NCI-H2107 treated with DMSO at 0.1 percent for 48 hours (cell line): ENCODE data around the gene ARHGDIG.

Source experiments
- DNase-seq: peaks from one replicate; lab custom pipeline; 2025; ENCODE audit not compliant: unreplicated experiment; lab: John Stamatoyannopoulos, UW

ARHGDIG gene

DNA sequence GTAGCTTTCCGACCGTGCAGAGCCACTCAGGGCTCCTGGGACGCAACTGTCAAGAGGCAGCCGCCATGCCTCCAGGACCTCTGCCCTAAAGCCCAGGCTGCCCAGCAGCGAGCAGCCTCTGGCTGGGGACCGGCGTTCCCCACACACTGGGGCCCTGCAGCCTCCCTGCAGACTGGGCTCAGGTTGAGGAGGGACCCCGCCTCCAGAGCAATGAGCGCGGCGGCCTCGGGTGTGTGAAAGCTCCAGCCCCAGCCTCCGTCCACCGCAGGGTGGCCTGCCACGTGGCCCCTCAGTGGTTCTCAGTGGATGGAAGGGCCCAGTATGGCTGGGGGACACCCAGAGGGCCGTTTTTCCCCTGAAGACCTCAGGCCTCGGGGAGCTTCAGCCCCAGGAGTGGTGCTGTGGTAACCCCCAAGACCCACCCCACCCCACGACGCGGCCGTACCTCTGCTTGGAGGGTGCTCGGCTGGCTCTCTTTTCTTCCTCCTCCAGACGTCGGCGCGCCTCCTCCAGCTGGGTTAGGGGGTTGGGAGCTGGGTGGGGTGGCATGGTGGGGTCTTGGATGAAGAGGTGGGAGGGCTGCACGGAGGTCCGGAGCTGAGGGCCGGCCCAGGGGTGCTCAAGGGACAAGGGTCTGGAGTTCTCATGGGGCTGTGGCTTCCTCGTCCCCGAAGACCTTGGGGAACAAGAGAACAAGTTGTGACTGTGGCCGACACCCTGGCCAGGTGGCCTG lies 12.8 kb downstream of the ARHGDIG start:
- DNase-seq: no peak

DNA sequence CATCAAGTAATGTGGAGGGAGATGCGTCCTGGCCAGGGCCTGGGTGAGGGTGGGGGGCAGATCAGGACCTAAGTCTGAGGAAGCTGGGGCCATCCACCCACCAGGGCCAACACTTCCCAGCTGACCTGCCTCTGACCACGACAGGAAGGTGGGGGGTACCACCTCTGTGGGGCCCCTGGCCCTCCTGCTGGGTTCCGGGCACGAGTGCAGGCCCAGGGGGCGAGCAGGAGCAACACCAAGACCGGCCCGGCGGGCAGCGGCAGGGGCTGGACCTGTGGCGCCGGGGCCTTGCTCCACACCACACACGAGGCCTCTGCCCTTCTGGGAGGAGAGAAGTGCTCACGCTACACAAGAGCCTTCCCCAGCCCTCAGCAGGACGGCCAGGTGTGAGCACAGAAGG lies 15.9 kb downstream of the ARHGDIG start:
- DNase-seq: no peak

DNA sequence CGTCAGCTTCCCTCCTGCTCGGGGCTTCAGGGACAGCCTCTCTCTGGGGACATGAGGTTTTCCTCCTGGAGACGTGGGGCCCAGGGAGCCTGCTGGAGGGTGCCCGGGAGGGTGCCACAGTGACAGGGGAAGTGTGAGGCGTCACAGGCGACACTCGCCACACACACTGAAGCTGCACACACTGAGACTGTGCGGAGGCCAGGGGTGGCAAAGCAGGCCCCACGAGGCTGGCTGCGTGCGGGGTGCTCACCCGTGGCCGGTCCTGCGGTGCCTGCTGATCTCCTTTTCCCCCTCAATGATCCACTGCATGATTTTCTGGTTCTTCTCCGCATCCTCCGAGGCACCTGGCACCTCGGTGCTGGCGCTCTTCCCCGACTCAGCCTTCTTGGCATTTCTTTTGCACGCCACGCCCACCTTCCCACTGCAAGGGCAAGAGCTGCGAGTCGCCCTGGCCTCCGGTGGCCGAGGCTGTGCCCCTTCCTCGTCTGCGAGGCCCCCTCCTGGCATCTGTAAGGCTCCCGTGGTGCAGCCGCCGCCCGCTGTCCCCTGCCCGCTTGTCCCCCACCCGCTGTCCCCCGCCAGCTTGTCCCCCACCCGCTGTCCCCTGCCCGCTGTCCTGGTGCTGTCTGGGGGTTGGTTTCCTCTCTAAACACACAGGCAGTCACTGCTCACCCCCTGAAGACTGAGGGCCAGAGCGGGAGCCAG lies 16.6 kb downstream of the ARHGDIG start:
- DNase-seq: no peak

DNA sequence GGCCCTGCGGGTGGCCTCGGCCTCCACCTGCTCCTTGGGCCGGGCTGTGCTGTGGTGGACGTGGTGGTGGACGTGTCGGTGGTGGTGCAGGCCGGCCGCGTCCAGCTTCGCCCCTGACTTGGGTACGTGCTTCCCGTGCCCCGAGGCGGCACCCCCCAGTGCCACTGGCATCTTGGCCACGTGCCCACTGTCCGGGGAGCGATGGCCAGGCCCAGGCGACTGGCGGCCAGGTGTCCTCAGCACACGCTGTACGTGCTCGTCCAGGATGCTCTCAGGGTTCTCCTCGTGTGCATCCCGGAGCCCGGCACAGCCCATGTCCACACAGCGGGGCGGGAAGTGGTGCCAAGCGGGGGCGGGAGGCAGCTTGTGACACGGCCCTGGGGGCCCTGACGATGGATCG lies 17.4 kb downstream of the ARHGDIG start:
- no peak for DNase-seq

DNA sequence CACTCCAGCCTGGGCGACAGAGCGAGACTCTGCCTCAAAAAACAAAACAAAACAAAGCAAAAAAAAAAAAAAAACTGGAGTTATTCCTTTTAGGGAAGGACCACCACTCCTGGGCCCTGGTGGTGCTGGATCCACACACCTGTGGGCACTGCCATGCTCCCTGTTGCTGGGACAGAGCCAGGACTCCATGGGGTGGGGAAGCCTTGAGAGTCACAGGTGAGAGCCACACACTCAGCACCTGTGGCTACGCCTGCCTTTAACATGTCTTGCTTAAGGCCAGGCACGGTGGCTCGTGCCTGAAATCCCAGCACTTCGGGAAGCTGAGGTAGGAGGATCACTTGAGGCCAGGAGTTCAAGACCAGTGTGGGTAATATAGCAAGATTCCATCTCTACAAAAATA lies 20.8 kb downstream of the ARHGDIG start:
- DNase-seq: no peak

DNA sequence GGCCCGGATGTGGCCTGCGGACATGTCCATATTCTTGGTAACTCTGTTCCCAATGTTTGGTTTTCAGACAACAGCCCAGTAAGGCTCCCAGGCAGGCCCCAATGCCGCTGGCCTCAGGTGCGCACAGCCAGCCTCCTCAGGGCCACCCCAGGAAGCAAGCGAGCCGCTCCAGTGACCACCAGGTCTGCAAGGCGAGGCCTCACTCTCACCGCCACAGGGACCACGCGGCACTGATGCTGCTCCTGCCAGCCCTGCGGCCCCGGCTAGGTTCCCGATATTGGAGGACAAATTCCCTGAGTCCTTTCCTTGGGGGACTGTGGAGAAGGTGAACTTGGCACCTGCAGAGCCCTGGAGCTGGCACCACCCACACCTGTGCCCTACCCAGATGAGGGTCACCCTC lies 21.6 kb downstream of the ARHGDIG start:
- no peak for DNase-seq

DNA sequence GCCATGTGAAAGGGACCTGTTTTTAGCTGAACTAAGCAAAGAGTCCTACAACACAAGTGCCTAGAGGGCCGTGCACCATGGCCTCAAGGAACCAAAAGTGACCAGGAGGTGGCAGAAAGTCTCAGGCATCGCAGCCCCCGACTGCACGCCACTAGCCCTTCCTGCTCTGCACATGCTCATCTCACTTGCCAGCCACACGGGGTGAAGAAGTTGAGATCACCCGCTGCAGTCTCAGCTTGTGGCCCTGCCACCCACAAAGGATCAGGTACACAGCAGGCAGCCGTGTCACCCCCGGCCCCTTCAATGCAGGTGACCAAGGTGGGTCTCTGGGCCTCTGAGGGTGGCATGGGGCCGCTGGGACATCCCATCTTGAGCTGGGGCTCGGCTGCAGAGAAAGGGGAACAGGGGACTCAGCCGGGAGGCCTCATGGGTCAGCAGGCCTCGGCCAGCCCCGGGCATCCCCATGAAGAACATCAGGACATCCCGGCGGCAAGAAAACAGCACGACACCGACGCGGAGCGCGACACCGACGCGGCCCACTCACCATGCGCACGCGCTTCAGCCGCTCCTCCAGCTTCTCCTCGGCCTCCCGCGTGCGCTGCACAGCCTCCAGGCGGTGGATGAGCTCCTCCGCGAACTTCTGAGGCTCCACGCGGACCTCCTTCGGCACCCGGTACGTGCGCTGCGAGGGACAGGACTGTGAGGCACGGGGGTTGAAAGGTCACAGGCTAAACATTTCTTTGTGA lies 23.5 kb downstream of the ARHGDIG start:
- no peak for DNase-seq

DNA sequence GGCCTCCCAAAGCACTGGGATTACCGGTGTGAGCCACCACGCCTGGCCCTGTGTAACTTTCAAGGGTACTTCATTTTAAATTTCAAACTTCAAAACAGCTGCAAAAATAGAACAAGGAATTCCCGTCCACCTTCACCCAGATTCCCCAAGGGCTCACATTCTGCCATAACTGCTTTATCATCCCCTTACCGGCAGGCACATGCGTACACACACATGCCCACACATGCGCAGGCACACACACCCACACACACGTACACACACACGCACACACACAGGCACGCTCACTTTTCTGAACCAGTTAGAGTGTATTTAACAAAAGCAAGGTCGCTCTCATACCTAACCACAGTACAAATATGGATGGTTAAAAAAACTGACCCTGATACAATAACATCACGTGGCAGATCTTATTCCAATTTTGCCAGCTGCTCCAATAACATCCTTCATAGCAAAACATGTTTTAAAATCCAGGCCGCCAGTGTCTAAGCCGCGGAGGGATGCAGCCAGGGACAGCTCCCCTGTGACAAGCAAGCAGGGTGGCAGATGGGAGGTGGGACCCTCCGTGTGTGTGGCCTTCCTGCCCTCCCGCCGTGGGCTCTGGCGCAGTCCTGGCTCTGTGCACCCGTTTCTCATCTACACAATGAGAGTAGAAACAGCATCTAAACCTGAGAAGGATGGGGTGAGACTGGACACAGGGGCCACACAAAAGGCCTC lies 25.7 kb downstream of the ARHGDIG start:
- DNase-seq: peak; percentile 89

DNA sequence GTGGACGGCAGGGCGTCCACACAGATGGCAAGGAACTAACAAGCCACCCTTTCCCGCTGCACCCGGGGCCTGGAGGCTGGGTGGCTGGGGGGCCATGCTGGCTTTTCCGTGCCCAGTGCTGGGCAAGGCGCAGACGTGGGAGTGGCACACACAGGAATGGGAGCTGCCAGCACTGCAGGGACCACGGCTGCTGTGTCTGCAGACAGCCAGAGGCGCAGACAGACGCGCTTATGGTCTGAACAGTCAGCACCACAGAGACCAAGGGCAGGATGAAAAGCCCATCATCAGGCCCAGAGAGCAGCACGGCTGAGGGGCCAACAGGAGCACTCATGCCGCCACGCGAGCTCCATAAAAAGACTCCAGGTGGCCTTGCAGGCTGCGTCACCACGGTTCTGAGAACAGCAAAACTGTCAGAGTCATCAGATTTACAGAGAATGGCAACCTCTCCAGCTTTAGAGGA lies 26.6 kb downstream of the ARHGDIG start:
- DNase-seq: peak; percentile 21

DNA sequence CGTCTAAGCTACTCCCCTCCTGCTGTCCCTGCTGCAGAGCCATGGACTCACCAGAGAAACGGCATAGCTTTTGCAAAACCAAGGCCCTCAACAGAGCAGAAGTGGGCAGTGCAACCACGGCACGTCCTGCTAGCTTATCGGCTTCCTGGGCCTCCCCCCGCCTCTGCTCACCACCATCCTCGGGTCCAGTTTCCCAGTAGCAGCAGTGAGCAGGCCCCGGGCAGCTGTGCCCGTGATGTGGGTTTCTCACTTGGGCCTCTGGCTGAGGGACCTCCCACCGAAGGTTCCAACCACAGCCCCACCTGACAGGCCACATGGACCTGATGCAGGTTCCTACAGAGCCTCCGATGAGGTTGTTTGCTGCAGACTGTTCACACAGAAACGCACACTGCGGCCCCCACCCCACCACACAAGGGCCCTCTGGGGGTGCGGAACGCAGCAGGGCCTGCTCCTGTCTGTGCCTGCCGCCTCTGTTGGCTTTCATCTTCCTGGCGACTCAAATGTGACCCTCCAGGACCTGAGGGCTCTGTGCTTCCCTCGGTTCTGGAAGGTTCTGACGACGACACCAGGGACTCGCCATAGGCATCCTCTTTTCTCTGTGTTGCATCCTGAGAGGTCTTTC lies 27.4 kb downstream of the ARHGDIG start:
- DNase-seq: no peak

DNA sequence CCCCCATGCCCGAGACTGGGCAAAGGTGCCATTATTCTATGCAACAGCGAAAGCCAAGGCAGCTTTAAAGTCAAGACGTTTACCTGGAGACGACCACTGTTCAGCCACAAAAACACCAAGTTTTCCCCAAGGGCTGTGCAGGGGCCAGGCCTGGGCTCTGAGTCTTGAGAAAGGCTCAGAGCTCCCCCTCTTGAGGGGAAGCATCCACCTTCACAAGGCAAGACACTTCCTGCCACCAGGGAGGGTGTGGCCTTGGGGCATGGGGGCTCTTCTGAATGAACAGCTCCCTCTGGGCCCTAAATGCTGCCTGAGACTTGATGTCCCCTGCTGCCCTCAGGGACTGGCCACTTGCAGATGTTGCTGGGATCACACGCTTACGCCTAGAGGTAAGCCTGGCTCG lies 29.1 kb downstream of the ARHGDIG start:
- DNase-seq: no peak

DNA sequence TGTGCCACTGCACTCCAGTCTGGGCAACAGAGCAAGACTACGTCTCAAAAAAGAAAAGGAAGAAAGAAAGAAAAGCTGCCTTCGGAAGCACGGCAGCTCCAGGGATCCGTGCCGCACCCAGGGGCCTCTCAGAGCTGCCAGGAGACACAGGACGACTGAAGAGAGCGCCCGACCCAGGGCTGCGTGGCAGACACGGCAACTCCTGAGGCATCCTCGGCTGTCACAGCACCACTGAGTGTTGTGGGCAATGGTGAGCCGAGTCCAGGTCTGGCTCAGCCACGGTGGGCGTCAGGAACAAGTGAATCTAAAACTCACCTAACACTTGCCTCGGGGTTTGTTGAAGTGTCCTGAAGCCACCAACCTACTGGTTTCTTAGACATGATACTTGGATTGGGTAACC lies 31.3 kb downstream of the ARHGDIG start:
- DNase-seq: no peak

DNA sequence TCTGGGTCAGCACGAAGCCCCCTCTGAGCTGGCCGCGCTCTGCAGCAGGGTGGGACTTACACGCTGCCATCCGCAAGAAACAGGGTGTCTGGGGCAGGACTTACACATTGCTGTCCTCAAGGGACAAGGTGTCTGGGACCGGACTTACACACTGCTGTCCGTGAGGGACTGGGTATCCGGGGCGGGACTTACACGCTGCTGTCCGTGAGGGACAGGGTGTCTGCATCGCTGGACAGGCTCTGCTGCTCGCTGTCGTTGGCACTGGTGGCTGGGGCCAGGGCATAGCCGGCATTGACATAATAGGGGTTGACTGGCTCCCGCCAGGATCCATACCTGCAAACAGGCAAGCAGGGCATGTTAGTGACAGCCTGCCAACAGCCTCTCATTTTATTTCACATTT lies 34.0 kb downstream of the ARHGDIG start:
- no peak for DNase-seq

DNA sequence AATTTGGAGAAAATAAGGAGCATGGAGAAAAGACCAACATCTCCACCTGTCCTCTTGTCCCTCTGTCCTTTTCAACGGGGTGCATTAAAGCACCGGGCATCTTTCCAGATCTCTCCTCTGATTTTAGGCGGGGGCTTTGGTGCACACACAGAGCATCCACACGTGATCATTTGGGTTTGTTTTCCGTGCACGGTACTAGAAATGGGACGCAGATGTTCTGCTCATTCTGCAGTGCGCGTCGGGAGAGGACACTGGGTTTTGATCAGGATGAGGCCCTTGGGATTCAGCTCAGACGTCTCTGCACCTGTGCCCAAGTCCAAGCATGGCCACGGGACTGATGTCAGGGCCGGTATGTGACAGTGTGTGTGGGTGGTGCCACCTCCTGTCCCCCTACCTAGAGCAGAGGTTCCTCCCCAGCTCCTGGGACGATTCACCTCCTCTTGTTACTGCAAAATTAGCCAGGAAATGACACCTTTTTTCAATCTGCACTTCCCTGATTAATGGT lies 34.5 kb downstream of the ARHGDIG start:
- peak; percentile 19 for DNase-seq

DNA sequence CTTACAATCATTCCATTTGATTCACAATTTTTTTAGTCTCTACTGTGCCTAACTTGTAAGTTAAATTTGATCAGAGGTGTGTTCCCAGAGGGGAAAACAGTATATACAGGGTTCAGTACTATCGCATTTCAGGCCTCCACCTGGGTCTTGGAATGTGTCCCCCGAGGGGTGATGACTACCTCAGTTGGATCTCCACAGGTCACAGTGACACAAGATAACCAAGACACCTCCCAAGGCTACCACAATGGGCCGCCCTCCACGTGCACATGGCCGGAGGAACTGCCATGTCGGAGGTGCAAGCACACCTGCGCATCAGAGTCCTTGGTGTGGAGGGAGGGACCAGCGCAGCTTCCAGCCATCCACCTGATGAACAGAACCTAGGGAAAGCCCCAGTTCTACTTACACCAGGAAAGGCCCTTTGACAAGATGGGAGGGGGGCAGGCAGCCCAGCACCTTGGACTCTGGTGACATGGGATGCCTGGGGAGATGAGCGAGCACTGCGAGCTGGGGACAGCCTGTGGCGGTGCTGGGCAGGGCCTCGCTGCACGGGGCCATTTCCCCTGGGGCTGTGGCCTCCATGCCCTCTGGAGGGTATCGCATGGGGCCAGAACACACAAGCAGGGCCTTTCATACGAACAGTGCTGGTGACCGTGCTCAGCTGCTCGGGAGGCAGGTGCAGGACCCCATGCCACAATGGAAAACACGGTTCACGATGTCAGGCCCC lies 36.5 kb downstream of the ARHGDIG start:
- no peak for DNase-seq

DNA sequence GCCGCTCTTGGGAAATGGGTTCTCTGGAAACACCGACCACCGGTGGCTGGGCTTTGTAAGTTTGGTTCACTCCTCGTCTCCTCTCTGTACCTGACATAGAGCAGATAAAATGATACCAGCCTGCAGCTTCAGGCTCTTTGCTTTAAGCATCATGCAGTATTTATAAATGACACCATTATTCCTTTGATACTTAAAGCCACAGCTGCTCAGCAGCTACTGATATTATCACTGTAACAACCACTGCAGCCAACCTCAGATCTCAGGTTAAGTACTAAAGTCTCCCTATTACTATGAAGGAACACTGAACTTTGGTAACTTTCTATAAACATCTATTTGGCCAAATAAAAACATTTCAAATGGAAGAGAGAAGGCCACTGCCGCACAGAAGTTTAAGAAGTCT lies 37.2 kb downstream of the ARHGDIG start:
- no peak for DNase-seq

DNA sequence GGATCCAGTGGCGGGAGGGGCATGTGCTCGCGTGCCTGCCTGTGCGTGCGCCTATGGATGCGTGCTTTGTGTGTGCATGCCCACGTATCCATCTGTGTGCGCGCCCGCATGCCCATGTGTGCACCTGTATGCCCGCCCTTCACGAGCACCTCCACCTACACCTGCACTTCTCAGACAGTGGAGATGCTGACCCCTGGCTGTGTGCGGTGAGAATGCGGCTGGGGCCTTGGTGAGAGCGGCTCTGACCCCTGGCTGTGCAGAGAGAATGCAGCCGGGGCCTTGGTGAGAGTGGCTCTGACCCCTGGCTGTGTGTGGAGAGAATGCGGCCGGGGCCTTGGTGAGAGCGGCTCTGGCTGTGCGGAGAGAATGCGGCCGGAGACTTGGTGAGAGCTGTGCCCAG lies 38.2 kb downstream of the ARHGDIG start:
- no peak for DNase-seq

DNA sequence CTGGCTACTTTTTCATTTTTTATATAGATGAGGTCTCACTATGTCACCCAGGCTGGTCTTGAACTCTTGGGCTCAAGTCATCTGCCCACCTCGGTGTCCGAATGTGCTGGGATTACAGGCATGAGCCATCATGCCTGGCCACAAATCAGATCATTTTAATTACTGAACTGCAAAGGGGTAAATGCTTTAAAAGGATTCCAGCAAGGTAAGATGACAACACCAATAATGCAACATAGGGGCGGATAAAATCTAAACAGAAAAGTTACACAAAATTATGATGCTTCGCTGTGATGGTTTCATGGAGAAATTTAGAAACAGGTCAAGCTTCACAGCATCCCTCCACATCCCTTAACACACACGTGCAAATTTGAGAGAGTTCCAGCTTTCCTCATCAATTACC lies 39.8 kb downstream of the ARHGDIG start:
- DNase-seq: no peak

DNA sequence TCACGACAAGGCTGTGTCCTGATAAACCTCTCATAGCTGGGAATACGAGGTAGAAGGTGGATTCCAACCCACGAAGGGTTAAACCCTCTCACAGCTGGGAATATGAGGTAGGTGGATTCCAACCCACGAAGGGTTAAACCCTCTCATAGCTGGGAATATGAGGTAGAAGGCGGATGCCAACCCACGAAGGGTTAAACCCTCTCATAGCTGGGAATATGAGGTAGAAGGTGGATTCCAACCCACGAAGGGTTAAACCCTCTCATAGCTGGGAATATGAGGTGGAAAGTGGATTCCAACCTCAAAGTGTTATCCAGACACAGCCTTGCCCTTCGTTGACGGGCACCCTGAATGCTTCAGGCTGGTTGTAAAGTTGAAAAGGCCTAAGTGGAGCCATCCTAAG lies 41.1 kb downstream of the ARHGDIG start:
- no peak for DNase-seq

DNA sequence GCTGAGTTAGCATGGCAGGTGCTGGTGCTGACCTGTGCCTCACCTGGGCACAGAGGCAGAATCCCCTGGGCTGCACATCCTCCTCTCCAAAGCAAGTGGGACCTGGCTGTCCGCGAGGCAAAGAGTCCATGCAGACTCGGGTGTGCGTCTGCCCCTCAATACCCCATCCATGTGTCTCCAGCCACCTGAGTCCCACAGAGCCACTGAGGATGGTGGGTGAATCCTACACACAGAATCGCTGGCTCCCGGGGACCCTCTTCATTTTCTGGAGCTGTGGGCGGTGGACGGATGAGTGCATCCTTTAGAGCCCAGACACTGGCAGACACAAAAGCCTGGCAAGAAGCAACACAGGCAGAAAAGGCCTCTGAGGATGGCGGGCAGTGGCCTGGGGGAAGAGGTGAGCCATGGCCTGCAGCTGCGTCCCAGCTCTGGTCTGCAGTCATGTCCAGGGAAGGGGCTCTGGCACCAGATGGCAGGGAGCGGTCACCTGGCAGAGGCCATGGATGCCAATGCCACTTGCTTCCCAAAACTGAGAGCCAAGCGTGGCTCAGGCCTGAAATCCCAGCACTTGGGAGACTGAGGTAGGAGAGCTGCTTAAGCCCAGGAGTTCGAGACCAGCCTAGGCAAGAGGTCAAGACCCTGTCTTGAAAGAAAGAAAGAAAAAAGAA lies 42.2 kb downstream of the ARHGDIG start:
- no peak for DNase-seq
